IMR-90 (cell line): ENCODE results near the gene CYSLTR2. TPM values are rescaled to one million over a fixed set of nuclear protein-coding genes. Genes with fewer than 3 reads are reported as not detected.

ENCODE experiments used
- ATAC-seq: fragments of 200-7000 bp; cut with Tn5 transposase; 2 replicates; pipeline ENCODE4 v1.9.1; 2020; ENCODE audit warnings: low read depth, mild to moderate bottlenecking, moderate library complexity
- BruUV-seq: library from RNA; stranded (reverse); fragments of 400-500 nt; replicated peaks from 2 replicates; lab custom pipeline; 2021; lab: Mats Ljungman, UMichigan
- CTCF ChIA-PET: fragments of 300-600 bp; formaldehyde crosslinking; extraction: SDS; loops from one replicate; lab custom pipeline; 2021; ENCODE audit warnings: antibody characterized with exemption; lab: Yijun Ruan, JAX
- POLR2A ChIA-PET: fragments of 300-600 bp; sonication (Branson Sonifier 250); formaldehyde crosslinking; loops from one replicate; lab custom pipeline; 2022; ENCODE audit warnings: antibody characterized with exemption; ENCODE audit not compliant: unreplicated experiment; lab: Charles Lee
- DNase-seq: peaks from one replicate; pipeline ENCODE4 v3.0.0; 2013
- H2AFZ ChIP-seq: replicated peaks from 2 replicates; pipeline ENCODE3; 2013; ENCODE audit warnings: low read length, mild to moderate bottlenecking; ENCODE audit not compliant: poor library complexity
- H2AK5ac ChIP-seq: 2 replicates; pipeline ENCODE4 v1.6.1; 2013; ENCODE audit warnings: low read depth, low read length, inconsistent platforms
- H2AK9ac ChIP-seq: replicated peaks from 2 replicates; pipeline ENCODE3; 2013; ENCODE audit warnings: mild to moderate bottlenecking, low read depth, low read length, moderate library complexity; ENCODE audit not compliant: poor library complexity
- H2BK120ac ChIP-seq: 2 replicates; pipeline ENCODE4 v1.6.1; 2013; ENCODE audit warnings: low read depth, low read length, inconsistent platforms
- H2BK15ac ChIP-seq: 3 replicates; pipeline ENCODE4 v1.6.1; 2013; ENCODE audit warnings: low read depth, low read length, inconsistent platforms
- H2BK20ac ChIP-seq: 2 replicates; pipeline ENCODE4 v1.6.1; 2013; ENCODE audit warnings: low read depth, mild to moderate bottlenecking, inconsistent platforms, low read length, moderate library complexity
- H2BK5ac ChIP-seq: 2 replicates; pipeline ENCODE4 v1.6.1; 2013; ENCODE audit warnings: mild to moderate bottlenecking, low read depth, low read length, inconsistent platforms; ENCODE audit not compliant: poor library complexity, severe bottlenecking
- H3K14ac ChIP-seq: replicated peaks from 2 replicates; pipeline ENCODE4 v1.6.1; 2013; ENCODE audit warnings: low read depth, low read length, inconsistent platforms
- H3K18ac ChIP-seq: 2 replicates; pipeline ENCODE4 v1.6.1; 2013; ENCODE audit warnings: low read depth, low read length, control low read depth
- H3K23ac ChIP-seq: 2 replicates; pipeline ENCODE4 v1.6.1; 2013; ENCODE audit warnings: low read depth, low read length, inconsistent platforms
- H3K27ac ChIP-seq: 2 replicates; pipeline ENCODE4 v1.5.1; 2013; ENCODE audit warnings: mild to moderate bottlenecking, control low read depth, low read length; ENCODE audit not compliant: insufficient read depth
- H3K27me3 ChIP-seq: 2 replicates; pipeline ENCODE4 v1.6.1; 2013; ENCODE audit warnings: low read length; ENCODE audit not compliant: control insufficient read depth, insufficient read depth
- H3K36me3 ChIP-seq: 2 replicates; pipeline ENCODE4 v1.6.1; 2013; ENCODE audit warnings: low read length, mixed read lengths; ENCODE audit not compliant: control insufficient read depth, insufficient read depth
- H3K4ac ChIP-seq: 2 replicates; pipeline ENCODE4 v1.6.1; 2013; ENCODE audit warnings: low read depth, low read length, inconsistent platforms
- H3K4me1 ChIP-seq: 2 replicates; pipeline ENCODE4 v1.6.1; 2013; ENCODE audit warnings: low read length, mixed read lengths; ENCODE audit not compliant: control insufficient read depth, insufficient read depth
- H3K4me2 ChIP-seq: 2 replicates; pipeline ENCODE4 v1.6.1; 2013; ENCODE audit warnings: low read depth, mild to moderate bottlenecking, control low read depth, low read length, moderate library complexity
- H3K4me3 ChIP-seq: 2 replicates; pipeline ENCODE4 v1.5.1; 2013; ENCODE audit warnings: low read depth, mild to moderate bottlenecking, control low read depth, low read length, moderate library complexity; ENCODE audit not compliant: insufficient read depth
- H3K56ac ChIP-seq: 2 replicates; pipeline ENCODE4 v1.6.1; 2013; ENCODE audit warnings: low read length, inconsistent platforms; ENCODE audit not compliant: insufficient read depth; ENCODE audit errors: extremely low read depth
- H3K79me1 ChIP-seq, 2 experiments: 2 replicates each; pipeline ENCODE4 v1.6.1; 2013; ENCODE audit warnings: low read length in 2 of 2, inconsistent platforms in 1 of 2, low read depth in 1 of 2
- H3K9ac ChIP-seq: 2 replicates; pipeline ENCODE4 v1.6.1; 2013; ENCODE audit warnings: low read depth, low read length, control low read depth
- H3K9me1 ChIP-seq: 2 replicates; pipeline ENCODE4 v1.6.1; 2013; ENCODE audit warnings: low read length, inconsistent platforms; ENCODE audit not compliant: insufficient read depth
- H3K9me3 ChIP-seq: 2 replicates; pipeline ENCODE4 v1.6.1; 2013; ENCODE audit warnings: low read length; ENCODE audit not compliant: control insufficient read depth, insufficient read depth
- H4K20me1 ChIP-seq: 2 replicates; pipeline ENCODE4 v1.6.1; 2013; ENCODE audit warnings: low read length, inconsistent platforms; ENCODE audit not compliant: insufficient read depth
- H4K5ac ChIP-seq: 2 replicates; pipeline ENCODE4 v1.6.1; 2013; ENCODE audit warnings: mild to moderate bottlenecking, low read depth, low read length, control low read depth
- H4K8ac ChIP-seq, 2 experiments: 2 replicates each; pipeline ENCODE4 v1.6.1; 2013; ENCODE audit warnings: low read depth in 2 of 2, low read length in 2 of 2, control low read depth in 1 of 2, inconsistent platforms in 1 of 2
- H4K91ac ChIP-seq: 2 replicates; pipeline ENCODE4 v1.6.1; 2013; ENCODE audit warnings: low read depth, low read length, inconsistent platforms; ENCODE audit not compliant: insufficient read depth
- BHLHE40 ChIP-seq: fragments of 150-350 bp; IDR thresholded peaks from 2 replicates; pipeline ENCODE4 v1.6.1; 2016; ENCODE audit warnings: mild to moderate bottlenecking, low read depth, low read length
- ELK1 ChIP-seq: fragments of 150-350 bp; IDR thresholded peaks from 2 replicates; pipeline ENCODE4 v1.6.1; 2016; ENCODE audit warnings: low read depth, mild to moderate bottlenecking, low read length, moderate library complexity, borderline replicate concordance
- MAZ ChIP-seq: IDR thresholded peaks from 2 replicates; pipeline ENCODE4 v1.6.1; 2012; ENCODE audit warnings: low read depth, mild to moderate bottlenecking, low read length, improper control_type of control experiment, moderate library complexity, borderline replicate concordance
- MXI1 ChIP-seq: IDR thresholded peaks from 2 replicates; pipeline ENCODE4 v1.6.1; 2012; ENCODE audit warnings: low read depth, mild to moderate bottlenecking, low read length, moderate library complexity, borderline replicate concordance
- NFE2L2 ChIP-seq: fragments of 150-350 bp; IDR thresholded peaks from 2 replicates; pipeline ENCODE4 v1.6.1; 2016; ENCODE audit warnings: low read depth, mild to moderate bottlenecking, low read length
- RCOR1 ChIP-seq: IDR thresholded peaks from 2 replicates; pipeline ENCODE4 v1.6.1; 2012; ENCODE audit warnings: mild to moderate bottlenecking, low read length, improper control_type of control experiment; ENCODE audit not compliant: insufficient replicate concordance
- RFX5 ChIP-seq: IDR thresholded peaks from 2 replicates; pipeline ENCODE4 v1.8.0; 2012; ENCODE audit warnings: low read depth, mild to moderate bottlenecking, low read length, moderate library complexity
- USF2 ChIP-seq: fragments of 150-350 bp; IDR thresholded peaks from 2 replicates; pipeline ENCODE4 v1.6.1; 2017; ENCODE audit warnings: mild to moderate bottlenecking, antibody characterized with exemption, low read length, low read depth
- WGBS, 2 experiments: methylation state at CpG; one replicate each; pipeline versions ENCODE4 v1.1.5 to v1.1.7; 2013; ENCODE audit warnings: missing lambda C conversion rate in 2 of 2; ENCODE audit not compliant: insufficient read length in 1 of 2; ENCODE audit errors: extremely low coverage in 2 of 2; 5-methylcytosine and 5-hydroxymethylcytosine counted together
- dilution Hi-C: fragments of 300-500 bp; cut with HindIII; formaldehyde crosslinking; loops from one replicate; pipeline ENCODE4 v1.14.3; 2018; ENCODE audit warnings: low sequenced_read_pairs; ENCODE audit not compliant: unreplicated experiment
- in situ Hi-C: fragments of 300-500 bp; cut with MboI; formaldehyde crosslinking; loops from 3 replicates; pipeline ENCODE4 v1.14.3; 2019; ENCODE audit warnings: low sequenced_read_pairs, inconsistent platforms, mixed read lengths
- intact Hi-C: fragments of 100-400 bp; cut with micrococcal nuclease; formaldehyde crosslinking; loops from 2 replicates; pipeline ENCODE4 v1.10.0; 2022
- polyA plus RNA-seq, 3 experiments: library from polyadenylated mRNA; depleted of rRNA; stranded (reverse); fragments of >200 nt; gene quantifications; 2 replicates each; pipeline ENCODE4 v1.2.3, GENCODE V29; 2012; ENCODE audit warnings: low replicate concordance in 1 of 3
- total RNA-seq: library from RNA; depleted of rRNA; stranded (reverse); fragments of >200 nt; gene quantifications from 2 replicates; pipeline ENCODE4 v1.2.3, GENCODE V29; 2012

CYSLTR2 gene
- total and polyA plus RNA-seq, 2 of the 4 experiments (the other 2 are of a cell fraction) = not detected

GRCh38 chr13:48695776-48696175 lies 42.0 kb downstream of the CYSLTR2 start:
- no peak overlapping the region for H3K9ac ChIP-seq
- dilution Hi-C loops = no loop called here
- no peak overlapping the region for H2AFZ ChIP-seq
- no peaks in the 10 kb centered on the region for H3K4me1 ChIP-seq
- H4K91ac ChIP-seq = no peak overlapping the region
- intact Hi-C loops = no loop called here
- no peak overlapping the region for H2AK5ac ChIP-seq
- H4K20me1 ChIP-seq = no peaks in the 10 kb centered on the region
- no peak overlapping the region for H3K14ac ChIP-seq
- no peak overlapping the region for H4K5ac ChIP-seq
- no peak overlapping the region for H3K23ac ChIP-seq
- no peaks in the 10 kb centered on the region for H3K27me3 ChIP-seq
- TF ChIP-seq USF2 (no peak), NFE2L2 (no peak), BHLHE40 (no peak), ELK1 (no peak), MXI1 (no peak), MAZ (no peak), RFX5 (no peak), RCOR1 (no peak)
- H3K9me3 ChIP-seq = no peaks in the 10 kb centered on the region
- H3K18ac ChIP-seq = no peak overlapping the region
- H2BK120ac ChIP-seq = no peak overlapping the region
- H2BK5ac ChIP-seq = no peak overlapping the region
- no TSS peak for BruUV-seq
- no peak for ATAC-seq
- no peak overlapping the region for H2AK9ac ChIP-seq
- no peak overlapping the region for H3K4me2 ChIP-seq
- H2BK20ac ChIP-seq = no peak overlapping the region
- no peak for DNase-seq
- no peak overlapping the region for H3K4ac ChIP-seq
- no peaks in the 10 kb centered on the region for H3K79me1 ChIP-seq
- H4K8ac ChIP-seq = no peak overlapping the region
- ChIA-PET POLR2A (no interaction called here), CTCF (no interaction called here)
- no peaks in the 10 kb centered on the region for H3K36me3 ChIP-seq
- no peak overlapping the region for H3K4me3 ChIP-seq
- no peak overlapping the region for H3K27ac ChIP-seq
- no peak overlapping the region for H3K56ac ChIP-seq
- in situ Hi-C loops = no loop called here
- no peak overlapping the region for H2BK15ac ChIP-seq
- no CpG with 5 or more reads among the region's 2 CpGs for WGBS, 2 experiments
- no peaks in the 10 kb centered on the region for H3K9me1 ChIP-seq
